GM21526 (cell line): ENCODE measurements around the gene RGS9.
A peak's percentile ranks its signal among the peaks of the same experiment; 100 is the strongest.
"Not testable (repeated sequence)": the region's sequence is repeated elsewhere in the genome, so short reads cannot be mapped to it uniquely, and the experiment has no call there.

Experiments
- ATAC-seq: cut with Tn5 transposase; IDR thresholded peaks from one replicate; pipeline ENCODE4 v1.9.1; 2021; ENCODE audit warnings: moderate library complexity; ENCODE audit not compliant: unreplicated experiment, low FRiP score

The RGS9 gene

GRCh38 chr17:65137021-65137939, at the start of gene RGS9:
RGS9 (plus strand) TSS chr17:65137370; CDS start chr17:65137541, 171 bp downstream.
- peak; percentile 92 for ATAC-seq

DNA sequence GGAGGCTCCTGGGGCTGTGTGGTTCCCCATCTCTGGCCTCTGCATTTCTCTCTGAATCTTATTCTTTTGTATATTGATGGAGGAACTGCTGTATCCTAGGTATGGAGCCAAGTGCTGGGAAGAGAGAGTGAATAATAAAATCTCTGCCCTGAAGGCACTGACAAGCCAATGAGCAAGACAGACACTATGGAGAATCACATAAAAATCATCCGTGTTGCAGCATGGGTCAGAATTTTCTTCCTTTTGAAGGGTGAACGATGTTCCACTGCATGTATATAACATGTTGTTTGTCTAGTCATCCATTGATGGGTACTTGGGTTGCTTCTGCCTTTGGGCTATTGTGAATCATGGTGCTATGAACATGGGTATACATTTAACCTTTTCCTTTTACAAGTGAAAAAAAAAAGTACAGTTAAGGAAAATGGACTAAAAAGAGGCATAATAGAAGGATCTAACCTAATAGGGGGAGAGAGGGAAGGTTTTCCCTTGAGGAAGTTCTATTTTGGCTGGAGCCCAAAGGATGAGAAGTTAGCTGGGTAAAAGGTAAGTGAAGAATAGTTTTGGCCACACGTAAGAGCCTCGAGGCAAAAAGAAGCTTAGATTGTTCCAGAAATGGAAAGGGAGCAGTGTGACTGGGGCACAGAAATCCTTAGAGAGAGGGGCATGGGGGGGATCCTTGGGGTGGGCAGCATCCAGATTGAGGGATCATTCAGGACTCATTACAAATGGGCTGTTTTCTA, 48.4 kb upstream of the RGS9 start:
- no peak for ATAC-seq

DNA sequence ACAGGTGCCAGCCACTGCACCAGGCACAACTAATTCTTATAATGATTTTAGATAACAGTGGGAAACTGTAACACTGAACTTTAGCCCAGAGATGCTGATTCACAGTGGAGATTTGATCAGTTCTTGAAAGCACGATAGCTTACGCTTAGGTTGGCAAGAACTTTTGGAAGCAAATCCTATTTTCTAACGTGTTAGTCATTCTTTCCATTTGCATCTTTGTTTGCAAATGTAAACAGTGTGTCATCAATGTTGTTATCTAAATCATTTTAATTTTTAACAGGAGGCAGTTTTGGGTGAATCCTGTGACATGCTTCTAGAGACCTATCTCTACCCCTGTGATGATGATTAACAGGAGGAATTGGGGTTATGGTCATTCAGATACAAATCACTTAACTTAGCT, 44.9 kb upstream of the RGS9 start:
- no peak for ATAC-seq

DNA sequence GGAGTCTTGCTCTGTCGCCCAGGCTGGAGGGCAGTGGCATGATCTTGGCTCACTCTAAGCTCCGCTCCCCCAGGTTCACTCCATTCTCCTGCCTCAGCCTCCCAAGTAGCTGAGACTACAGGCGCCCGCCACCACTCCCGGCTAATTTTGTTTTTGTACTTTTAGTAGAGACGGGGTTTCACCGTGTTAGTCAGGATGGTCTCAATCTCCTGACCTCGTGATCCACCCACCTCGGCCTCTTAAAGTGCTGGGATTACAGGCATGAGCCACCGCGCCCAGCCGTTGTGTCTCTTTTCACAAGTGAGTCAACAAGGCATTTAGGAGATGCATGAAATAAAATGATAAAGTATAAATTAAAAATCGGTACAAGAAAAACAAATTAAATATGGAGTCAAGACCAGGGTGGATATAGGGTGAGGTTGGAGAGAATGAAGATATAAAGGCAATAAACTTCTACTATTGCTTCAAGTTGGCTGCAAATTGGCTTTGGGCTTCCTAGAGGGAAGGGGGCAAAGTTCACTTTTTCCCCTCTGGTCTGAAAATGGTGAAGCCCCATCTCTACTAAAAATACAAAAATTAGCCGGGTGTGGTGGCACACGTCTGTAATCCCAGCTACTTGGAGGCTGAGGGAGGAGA, 44.3 kb upstream of the RGS9 start:
- ATAC-seq, result not testable (repeated sequence)

DNA sequence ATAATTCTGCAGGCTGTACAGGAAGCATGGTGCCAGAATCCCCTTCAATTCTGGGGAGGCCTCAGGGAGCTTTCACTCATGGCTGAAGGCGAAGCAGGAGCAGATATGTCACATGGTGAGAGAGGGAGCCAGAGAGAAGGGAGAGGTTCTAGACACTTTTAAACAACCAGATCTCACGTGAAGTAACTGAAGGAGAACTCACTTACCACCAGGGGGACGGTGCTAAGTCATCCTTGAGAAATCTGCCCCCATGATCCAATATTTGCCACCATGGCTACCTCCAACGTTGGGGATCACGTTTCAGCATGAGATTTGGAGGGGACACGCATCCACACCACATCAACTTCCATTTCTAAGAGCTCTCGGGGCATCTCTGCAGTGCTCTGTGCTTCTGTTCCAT, 43.2 kb upstream of the RGS9 start:
- ATAC-seq, result no peak

DNA sequence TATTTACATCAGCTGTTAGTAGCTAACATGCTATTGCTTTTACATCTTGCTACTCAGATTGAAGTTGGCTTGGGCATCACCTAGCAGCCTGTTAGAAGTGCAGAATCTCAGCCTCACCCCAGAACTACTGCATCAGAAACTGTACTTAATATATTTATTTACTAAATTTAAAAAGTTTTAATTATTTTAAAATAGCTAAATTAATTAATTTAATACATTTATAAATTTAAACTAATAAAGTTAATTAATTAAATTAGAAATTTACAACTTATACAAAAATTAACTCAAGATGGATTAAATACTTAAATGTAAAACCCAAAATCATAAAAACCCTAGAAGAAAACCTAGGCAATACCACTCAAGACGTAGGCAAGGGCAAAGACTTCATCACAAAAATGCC, 41.7 kb upstream of the RGS9 start:
- no peak for ATAC-seq

DNA sequence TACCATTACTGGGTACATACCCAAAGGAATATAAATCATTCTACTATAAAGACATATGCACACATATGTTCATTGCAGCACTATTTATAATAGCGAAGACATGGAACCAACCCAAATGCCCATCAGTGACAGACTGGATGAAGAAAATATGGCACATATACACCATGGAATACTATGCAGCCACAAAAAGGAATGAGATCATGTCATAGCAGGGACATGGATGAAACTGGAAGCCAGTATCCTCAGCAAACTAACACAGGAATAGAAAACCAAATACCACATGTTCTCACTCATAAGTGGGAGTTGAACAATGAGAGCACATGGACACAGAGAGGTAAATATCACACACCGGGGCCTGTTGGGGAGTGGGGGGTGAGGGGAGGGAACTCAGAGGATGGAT, 40.8 kb upstream of the RGS9 start:
- not testable (repeated sequence) for ATAC-seq

DNA sequence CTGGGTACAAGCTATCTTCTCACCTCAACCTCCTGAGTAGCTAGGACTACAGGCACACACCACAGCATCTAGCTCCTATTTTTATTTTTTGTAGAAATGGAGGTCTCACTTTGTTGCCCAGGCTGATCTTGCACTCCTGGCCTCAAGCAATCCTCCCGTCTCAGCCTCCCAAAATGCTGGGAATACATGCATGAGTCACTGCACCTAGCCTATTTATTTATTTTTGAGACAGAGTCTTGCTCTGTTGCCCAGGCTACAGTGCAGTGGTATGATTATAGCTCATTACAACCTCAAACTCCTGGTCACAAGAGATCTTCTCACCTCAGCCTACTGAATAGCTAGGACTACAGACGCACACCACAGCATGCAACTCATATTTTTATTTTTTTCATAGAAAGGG, 40.1 kb upstream of the RGS9 start:
- ATAC-seq, result no peak

GRCh38 chr17:65099475-65099874, 37.7 kb upstream of the RGS9 start:
- no peak for ATAC-seq

GRCh38 chr17:65099941-65100315, 37.2 kb upstream of the RGS9 start:
- peak; percentile 72 for ATAC-seq

- ATAC-seq, result peak; percentile 72
These were observed 36.6 kb upstream of the RGS9 start for GRCh38 chr17:65100316-65101140.

- ATAC-seq, result no peak
These were observed 35.8 kb upstream of the RGS9 start for GRCh38 chr17:65101371-65101770.

DNA sequence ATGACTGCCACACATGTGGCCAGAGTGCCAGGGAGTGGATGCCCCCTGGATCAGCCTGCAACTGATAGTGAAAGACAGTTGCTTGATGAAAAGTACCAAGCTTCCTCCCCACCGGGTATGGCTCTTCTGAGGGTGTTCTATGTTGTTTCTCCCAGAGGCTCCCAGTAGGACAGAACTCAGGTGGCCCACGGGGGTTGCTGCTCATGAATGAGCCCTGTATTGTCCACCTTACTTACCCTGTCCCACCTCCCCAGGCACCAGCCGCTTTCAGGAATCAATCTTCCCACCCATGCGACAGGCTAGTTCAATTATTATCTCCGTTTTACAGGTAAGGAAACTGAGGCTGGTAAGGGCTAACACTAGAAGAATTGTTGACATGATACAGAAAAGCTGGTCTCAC, 34.9 kb upstream of the RGS9 start:
- no peak for ATAC-seq

GRCh38 chr17:65102788-65103187, 34.4 kb upstream of the RGS9 start:
- no peak for ATAC-seq

DNA sequence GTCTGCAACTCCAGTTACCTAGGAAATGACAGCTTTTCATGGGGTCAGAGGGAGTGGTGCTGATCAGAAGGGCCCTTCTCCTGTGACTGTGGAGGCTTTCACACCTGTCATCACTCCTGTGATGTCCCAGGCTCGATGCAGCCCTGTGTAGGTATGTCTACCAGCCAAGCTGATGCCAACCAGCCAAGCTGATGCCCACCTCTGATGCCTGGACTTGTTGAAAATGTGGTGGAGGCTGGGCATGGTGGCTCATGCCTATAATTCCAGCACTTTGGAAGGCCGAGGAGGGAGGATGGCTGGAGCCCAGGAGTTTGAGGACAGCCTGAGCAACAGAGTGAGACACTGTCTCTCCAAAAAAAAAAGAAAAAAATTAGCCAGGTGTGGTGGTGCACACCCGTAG, 33.7 kb upstream of the RGS9 start:
- ATAC-seq, result no peak

GRCh38 chr17:65103896-65104295, 33.3 kb upstream of the RGS9 start:
- no peak for ATAC-seq

GRCh38 chr17:65104541-65104940, 32.6 kb upstream of the RGS9 start:
- no peak for ATAC-seq

DNA sequence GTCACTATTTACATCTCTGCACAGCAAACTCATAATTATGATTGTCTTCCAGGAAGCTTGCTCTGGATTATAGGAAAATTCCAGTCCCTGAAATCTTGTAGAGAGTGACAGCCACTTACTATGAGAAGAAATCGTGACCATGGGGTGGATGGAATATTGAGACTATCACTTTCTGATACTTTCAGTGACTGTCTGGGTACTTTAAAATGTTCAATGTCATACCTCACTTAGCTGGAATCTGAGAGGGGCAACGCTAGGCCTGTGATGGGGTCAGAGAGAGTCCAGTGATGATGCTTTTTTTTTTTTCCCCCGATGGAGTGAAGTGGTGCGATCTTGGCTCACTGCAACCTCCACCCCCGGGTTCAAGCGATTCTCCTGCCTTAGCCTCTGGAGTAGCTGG, 32.2 kb upstream of the RGS9 start:
- no peak for ATAC-seq

- ATAC-seq, result no peak
These were observed 29.0 kb upstream of the RGS9 start for GRCh38 chr17:65108152-65108551.

DNA sequence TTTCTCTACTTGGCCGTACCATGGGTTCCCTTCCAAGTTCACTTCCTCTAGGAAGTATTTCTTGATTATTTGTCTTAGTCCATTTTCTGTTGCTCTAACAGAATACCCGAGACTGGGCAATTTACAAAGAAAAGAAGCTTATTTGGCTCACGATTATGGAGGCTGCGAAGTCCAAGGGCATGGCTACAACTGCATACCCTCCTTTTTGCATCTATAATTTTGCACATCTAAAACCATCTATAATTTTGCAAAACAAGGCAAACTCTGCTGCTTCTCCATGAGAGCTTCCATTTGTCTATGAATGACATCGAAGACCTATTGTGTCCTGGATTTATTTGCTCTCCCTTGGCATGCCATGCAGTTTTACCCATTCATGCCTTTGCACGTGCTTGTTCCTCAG, 27.6 kb upstream of the RGS9 start:
- no peak for ATAC-seq
